ENCODE results near the gene HS3ST3A1.

The HS3ST3A1 gene

GRCh38 chr17:13537871-13538643, 63.7 kb downstream of the HS3ST3A1 start:
- no peak for TF ChIP-seq CTCF (IDR thresholded peaks at IDR 0.05; ENCODE audit: low read depth, low read length, missing control alignments)
- no peak for DNase-seq (ENCODE audit: extremely low read depth, low read depth)

GRCh38 chr17:13537167-13537731, 64.5 kb downstream of the HS3ST3A1 start:
- DNase-seq (ENCODE audit: extremely low read depth, low read depth): no peak
- TF ChIP-seq CTCF (IDR thresholded peaks at IDR 0.05; ENCODE audit: low read depth, low read length, missing control alignments): no peak
- H3K4me3 ChIP-seq (replicated peaks; ENCODE audit: low read depth, low read length): no peak overlapping the region

More at GRCh38 chr17:13537871-13538643, 63.7 kb downstream of the HS3ST3A1 start:
- H3K4me3 ChIP-seq (replicated peaks; ENCODE audit: low read depth, low read length): no peak overlapping the region

GRCh38 chr17:13534946-13535345, 66.8 kb downstream of the HS3ST3A1 start:
- no peak overlapping the region for H3K4me3 ChIP-seq (replicated peaks; ENCODE audit: low read depth, low read length)
- no peak for DNase-seq (ENCODE audit: extremely low read depth, low read depth)
- TF ChIP-seq CTCF (IDR thresholded peaks at IDR 0.05; ENCODE audit: low read depth, low read length, missing control alignments): no peak

GRCh38 chr17:13531721-13532120, 70.0 kb downstream of the HS3ST3A1 start:
- no peak for TF ChIP-seq CTCF (IDR thresholded peaks at IDR 0.05; ENCODE audit: low read depth, low read length, missing control alignments)
- H3K4me3 ChIP-seq (replicated peaks; ENCODE audit: low read depth, low read length): no peak overlapping the region
- DNase-seq (ENCODE audit: extremely low read depth, low read depth): no peak

GRCh38 chr17:13525876-13526275, 75.9 kb downstream of the HS3ST3A1 start:
- DNase-seq (ENCODE audit: extremely low read depth, low read depth): no peak
- no peak for TF ChIP-seq CTCF (IDR thresholded peaks at IDR 0.05; ENCODE audit: low read depth, low read length, missing control alignments)
- no peak overlapping the region for H3K4me3 ChIP-seq (replicated peaks; ENCODE audit: low read depth, low read length)

GRCh38 chr17:13523164-13523563, 78.6 kb downstream of the HS3ST3A1 start:
- DNase-seq (ENCODE audit: extremely low read depth, low read depth): no peak
- H3K4me3 ChIP-seq (replicated peaks; ENCODE audit: low read depth, low read length): no peak overlapping the region
- TF ChIP-seq CTCF (IDR thresholded peaks at IDR 0.05; ENCODE audit: low read depth, low read length, missing control alignments): no peak
